Neural cell (in vitro differentiated cells): ENCODE data around the gene PCGF3. TPM values are rescaled to one million over a fixed set of nuclear protein-coding genes. Genes with fewer than 3 reads are reported as not detected.

Source experiments
- polyA plus RNA-seq: library from polyadenylated mRNA; depleted of rRNA; stranded (reverse); fragments of >200 nt; gene quantifications from 2 replicates; pipeline ENCODE4 v1.2.3, GENCODE V29; 2014

The PCGF3 gene
- polyA plus RNA-seq, 1 donor from 2014 or later, result 117 TPM

Other genes with a start within 250 kb of the PCGF3 start
- gene ZNF721, start 206.7 kb upstream of the PCGF3 start, polyA plus RNA-seq, result 43.3 and 47.1 TPM in 2 replicates
- 53.5 and 60.4 TPM in 2 replicates for gene PIGG, start 206.6 kb upstream of the PCGF3 start, polyA plus RNA-seq
- 16.0 and 20.4 TPM in 2 replicates for gene TMEM271, start 129.5 kb upstream of the PCGF3 start, polyA plus RNA-seq
- gene PDE6B, start 80.3 kb upstream of the PCGF3 start, polyA plus RNA-seq, result 3.2 and 6.1 TPM in 2 replicates
- gene ATP5ME, start 31.6 kb upstream of the PCGF3 start, polyA plus RNA-seq, result 156 and 276 TPM in 2 replicates
- 15.1 and 18.3 TPM in 2 replicates for gene MYL5, start 31.3 kb upstream of the PCGF3 start, polyA plus RNA-seq
- not detected in 2 replicates for gene SLC49A3, start 16.7 kb upstream of the PCGF3 start, polyA plus RNA-seq
- gene CPLX1, start 120.3 kb downstream of the PCGF3 start, polyA plus RNA-seq, result 5.1 and 7.6 TPM in 2 replicates
- 58.8 and 66.0 TPM in 2 replicates for gene GAK, start 226.5 kb downstream of the PCGF3 start, polyA plus RNA-seq
- 36.9 and 38.0 TPM in 2 replicates for gene TMEM175, start 226.6 kb downstream of the PCGF3 start, polyA plus RNA-seq